Ascending aorta (tissue), 2 donors: Measurements from ENCODE around the gene ARL15. TPM values are rescaled to one million over a fixed set of nuclear protein-coding genes. Genes with fewer than 3 reads are reported as not detected.
"Not testable (repeated sequence)": the region's sequence is repeated elsewhere in the genome, so short reads cannot be mapped to it uniquely, and the experiment has no call there.

ENCODE experiments used
- DNase-seq, 2 donors: peaks; one replicate each; pipeline ENCODE4 v3.0.0-alpha.2; 2019; ENCODE audit warnings: low spot score in 2 of 2
- H3K27ac ChIP-seq, 2 donors: fragments of 200-600 bp; sonication (generic); one replicate each; pipeline ENCODE4 v1.5.1; 2016 to 2017; ENCODE audit warnings: mild to moderate bottlenecking in 1 of 2
- H3K27me3 ChIP-seq: fragments of 200-600 bp; sonication (generic); one replicate; pipeline ENCODE4 v1.5.1; 2017
- H3K36me3 ChIP-seq, 2 donors: fragments of 200-600 bp; sonication (generic); one replicate each; pipeline ENCODE4 v1.5.1; 2016
- H3K4me1 ChIP-seq, 2 donors: fragments of 200-600 bp; sonication (generic); one replicate each; pipeline ENCODE4 v1.5.1; 2016 to 2017; ENCODE audit warnings: mild to moderate bottlenecking in 1 of 2
- H3K4me3 ChIP-seq, 2 donors: fragments of 200-600 bp; sonication (generic); one replicate each; pipeline ENCODE4 v1.5.1; 2016 to 2017; ENCODE audit warnings: mild to moderate bottlenecking in 1 of 2
- H3K9me3 ChIP-seq, 2 donors: fragments of 200-600 bp; sonication (generic); one replicate each; pipeline ENCODE4 v1.5.1; 2016
- intact Hi-C: fragments of 100-400 bp; cut with DNase I; formaldehyde crosslinking; loops from one replicate; pipeline ENCODE4 v1.15.1; 2023
- total RNA-seq: library from RNA; depleted of rRNA; stranded (reverse); fragments of >200 nt; gene quantifications from one replicate; pipeline ENCODE4 v1.1.0, GENCODE V29; 2016
- TF ChIP-seq, protein P1 (sequence below), 3 experiments: fragments of 200-600 bp in 2 of 3; fragments of 450-650 bp in 1 of 3; sonication (generic) in 2 of 3; IDR thresholded peaks; one replicate each; pipeline ENCODE4 v1.5.1; 2016 to 2019; ENCODE audit warnings: antibody characterized with exemption in 3 of 3, mild to moderate bottlenecking in 1 of 3, moderate library complexity in 1 of 3

Gene ARL15
- total RNA-seq, 1 donor from 2014 or later = 12.5 TPM

DNA sequence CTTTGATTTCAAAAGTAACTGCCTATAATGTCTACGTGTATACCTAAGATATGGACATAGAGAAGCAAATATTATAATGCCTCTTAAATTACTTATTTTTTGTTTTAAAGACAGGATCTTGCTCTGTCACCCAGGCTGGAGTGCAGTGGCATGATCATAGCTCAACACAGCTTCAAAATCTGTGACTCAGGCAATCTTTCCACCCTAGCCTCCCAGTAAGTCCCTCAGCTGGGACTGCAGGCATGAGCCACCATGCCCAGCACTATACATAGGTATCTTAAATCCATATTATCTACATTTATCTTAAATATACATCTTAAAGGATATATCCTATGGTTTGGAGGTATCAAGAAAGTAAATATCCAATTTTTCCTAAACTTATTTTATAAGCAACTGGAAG lies 261.2 kb downstream of the ARL15 start:
- no peaks in the 10 kb centered on the region for H3K9me3 ChIP-seq
- DNase-seq = no peak
- TF ChIP-seq, protein P1, sequence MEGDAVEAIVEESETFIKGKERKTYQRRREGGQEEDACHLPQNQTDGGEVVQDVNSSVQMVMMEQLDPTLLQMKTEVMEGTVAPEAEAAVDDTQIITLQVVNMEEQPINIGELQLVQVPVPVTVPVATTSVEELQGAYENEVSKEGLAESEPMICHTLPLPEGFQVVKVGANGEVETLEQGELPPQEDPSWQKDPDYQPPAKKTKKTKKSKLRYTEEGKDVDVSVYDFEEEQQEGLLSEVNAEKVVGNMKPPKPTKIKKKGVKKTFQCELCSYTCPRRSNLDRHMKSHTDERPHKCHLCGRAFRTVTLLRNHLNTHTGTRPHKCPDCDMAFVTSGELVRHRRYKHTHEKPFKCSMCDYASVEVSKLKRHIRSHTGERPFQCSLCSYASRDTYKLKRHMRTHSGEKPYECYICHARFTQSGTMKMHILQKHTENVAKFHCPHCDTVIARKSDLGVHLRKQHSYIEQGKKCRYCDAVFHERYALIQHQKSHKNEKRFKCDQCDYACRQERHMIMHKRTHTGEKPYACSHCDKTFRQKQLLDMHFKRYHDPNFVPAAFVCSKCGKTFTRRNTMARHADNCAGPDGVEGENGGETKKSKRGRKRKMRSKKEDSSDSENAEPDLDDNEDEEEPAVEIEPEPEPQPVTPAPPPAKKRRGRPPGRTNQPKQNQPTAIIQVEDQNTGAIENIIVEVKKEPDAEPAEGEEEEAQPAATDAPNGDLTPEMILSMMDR (IDR thresholded peaks at IDR 0.05) = no peak
- H3K4me1 ChIP-seq = no peaks in the 10 kb centered on the region
- H3K27ac ChIP-seq = no peak overlapping the region
- no peak overlapping the region for H3K4me3 ChIP-seq
- intact Hi-C loops = no loop called here
- H3K27me3 ChIP-seq = no peaks in the 10 kb centered on the region
- H3K36me3 ChIP-seq = no peaks in the 10 kb centered on the region

DNA sequence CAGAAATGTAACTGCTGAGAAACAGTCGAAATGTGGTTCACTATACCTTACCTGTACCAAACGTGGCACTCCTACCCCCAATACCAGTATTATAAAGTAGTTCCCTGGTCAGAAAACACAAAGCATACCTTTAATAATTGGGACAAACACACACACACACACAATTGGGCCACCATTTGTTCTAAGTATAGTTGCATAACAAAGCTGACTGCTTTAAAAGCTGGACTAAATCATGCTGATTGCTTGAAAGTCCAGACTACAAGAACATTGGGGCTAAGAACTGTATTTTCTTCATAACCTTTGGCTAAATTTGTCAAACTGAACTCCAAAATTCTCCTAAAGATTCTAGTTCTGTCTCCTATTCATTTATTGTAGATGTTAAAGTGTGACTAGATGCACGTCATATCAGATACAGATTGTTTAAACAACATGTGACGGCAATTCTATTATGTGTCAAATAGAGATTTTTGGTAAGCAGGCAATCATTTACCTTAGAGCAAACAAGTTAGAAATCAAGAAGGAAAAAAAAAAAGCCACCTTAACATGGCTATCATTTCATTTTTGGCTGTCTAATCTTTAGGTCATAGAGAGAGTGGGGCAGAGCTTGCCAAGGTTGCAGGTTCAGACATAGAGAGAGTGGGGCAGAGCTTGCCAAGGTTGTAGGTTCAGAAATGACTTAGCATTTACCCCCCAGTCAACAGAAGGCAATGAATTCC lies 265.1 kb downstream of the ARL15 start:
- TF ChIP-seq, protein P1 (IDR thresholded peaks at IDR 0.05) = no peak
- no peak overlapping the region for H3K4me3 ChIP-seq
- no peaks in the 10 kb centered on the region for H3K4me1 ChIP-seq
- H3K36me3 ChIP-seq = no peaks in the 10 kb centered on the region
- H3K27me3 ChIP-seq = no peaks in the 10 kb centered on the region
- H3K9me3 ChIP-seq = no peaks in the 10 kb centered on the region
- DNase-seq = no peak
- intact Hi-C loops = no loop called here
- H3K27ac ChIP-seq = no peak overlapping the region

DNA sequence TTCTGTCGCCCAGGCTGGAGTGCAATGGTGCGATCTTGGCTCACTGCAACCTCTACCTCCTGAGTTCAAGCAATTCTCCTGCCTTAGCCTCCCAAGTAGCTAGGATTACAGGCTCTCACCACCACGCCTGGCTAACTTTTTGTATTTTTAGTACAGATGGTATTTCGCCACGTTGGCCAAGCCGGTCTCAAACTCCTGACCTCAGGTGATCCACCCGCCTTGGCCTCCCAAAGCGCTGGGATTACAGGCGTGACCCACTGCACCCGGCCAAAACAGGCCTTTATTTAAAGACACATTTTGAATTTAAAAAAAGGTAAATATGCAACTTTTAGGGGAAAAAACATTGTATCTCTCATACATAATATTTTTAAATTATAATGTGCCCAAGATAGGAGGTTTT lies 266.1 kb downstream of the ARL15 start:
- intact Hi-C loops, DNase-seq, H3K36me3 ChIP-seq, H3K4me3 ChIP-seq, H3K27ac ChIP-seq, H3K4me1 ChIP-seq, H3K27me3 ChIP-seq, H3K9me3 ChIP-seq: not testable (repeated sequence)

DNA sequence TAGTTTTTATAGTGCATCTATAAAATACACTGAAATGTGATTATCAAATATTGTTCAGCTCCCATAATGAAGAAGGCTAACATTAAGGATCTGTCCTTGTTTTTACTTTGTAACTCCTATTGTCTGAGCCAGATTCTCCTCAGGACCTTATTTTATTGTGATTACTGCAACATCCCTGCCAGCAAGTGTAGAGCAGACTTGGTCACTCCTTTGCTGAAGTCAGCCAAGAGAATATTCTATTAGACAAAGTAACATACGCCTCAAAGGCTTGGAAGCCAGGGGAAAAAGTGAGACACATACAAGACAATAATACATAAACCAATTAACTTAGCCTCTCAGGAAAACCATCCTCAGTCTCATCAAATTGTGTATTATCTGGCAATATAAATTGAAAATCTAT lies 269.6 kb downstream of the ARL15 start:
- TF ChIP-seq, protein P1 (IDR thresholded peaks at IDR 0.05) = no peak
- Histone ChIP-seq H3K9me3 (no peaks in the 10 kb centered on the region), H3K4me3 (no peak overlapping the region), H3K27ac (no peak overlapping the region), H3K27me3 (no peaks in the 10 kb centered on the region), H3K36me3 (no peaks in the 10 kb centered on the region), H3K4me1 (no peaks in the 10 kb centered on the region)
- intact Hi-C loops = no loop called here
- no peak for DNase-seq

DNA sequence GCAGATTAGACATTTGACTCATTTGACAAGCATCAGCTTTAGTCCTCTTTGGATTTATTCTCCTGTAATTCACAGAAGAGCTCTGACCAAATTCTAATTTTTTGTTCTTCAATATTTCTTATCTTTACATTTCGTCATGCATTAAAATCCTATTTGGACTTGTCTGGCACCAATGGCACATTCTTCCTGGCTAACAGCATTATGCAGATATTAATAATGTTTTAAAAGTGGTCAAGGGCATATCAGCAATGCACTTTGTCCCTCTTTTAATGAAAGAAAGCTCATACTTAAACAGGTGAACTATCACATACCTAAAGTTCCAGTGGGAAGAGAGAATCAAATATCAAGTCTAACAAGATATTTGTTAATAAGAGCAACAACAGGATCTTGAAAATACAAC lies 270.4 kb downstream of the ARL15 start:
- Histone ChIP-seq H3K4me1 (no peaks in the 10 kb centered on the region), H3K9me3 (no peaks in the 10 kb centered on the region), H3K4me3 (no peak overlapping the region), H3K27me3 (no peaks in the 10 kb centered on the region), H3K36me3 (no peaks in the 10 kb centered on the region), H3K27ac (no peak overlapping the region)
- TF ChIP-seq, protein P1 (IDR thresholded peaks at IDR 0.05) = no peak
- no peak for DNase-seq
- intact Hi-C loops = no loop called here

DNA sequence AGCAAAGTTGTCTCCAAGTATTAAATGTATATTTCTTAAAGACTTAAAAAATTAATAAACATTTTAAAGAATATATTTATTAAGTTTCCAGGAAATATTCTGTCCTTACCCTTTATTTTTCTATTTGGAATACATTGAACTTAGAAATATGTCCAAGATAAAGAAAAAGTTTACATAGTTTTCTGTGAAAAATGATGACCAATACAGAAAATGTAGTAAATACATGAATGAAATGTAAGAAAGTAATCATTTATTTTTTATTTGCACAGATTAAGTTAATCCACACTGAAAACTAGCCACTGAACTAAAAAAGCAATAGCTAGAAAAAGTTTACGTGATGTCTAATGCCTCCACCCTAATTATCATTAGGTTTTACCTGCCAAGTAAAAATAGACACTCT lies 273.2 kb downstream of the ARL15 start:
- Histone ChIP-seq H3K27ac (no peak overlapping the region), H3K9me3 (no peaks in the 10 kb centered on the region), H3K4me3 (no peak overlapping the region), H3K27me3 (no peaks in the 10 kb centered on the region), H3K4me1 (no peaks in the 10 kb centered on the region), H3K36me3 (no peaks in the 10 kb centered on the region)
- DNase-seq = no peak
- TF ChIP-seq, protein P1 (IDR thresholded peaks at IDR 0.05) = no peak
- intact Hi-C loops = no loop called here
